Measurements from ENCODE around the gene GPRIN1. TPM values are rescaled to one million over a fixed set of nuclear protein-coding genes. Genes with fewer than 3 reads are reported as not detected.

The GPRIN1 gene
- under 1 TPM; 0.34 to 0.59 (median 0.36) TPM for polyA plus RNA-seq

GRCh38 chr5:176609724-176610434 is at the start of gene GPRIN1:
GPRIN1 (minus strand) TSS chr5:176610156; CDS start chr5:176599834, 10,322 bp downstream.
- H3K27ac ChIP-seq (ENCODE audit: low read depth, low read length), result no peak within 1 kb of the TSS
- 0 to 1% (median 0%) methylated on average over 63 to 101 of the region's 101 CpGs for WGBS, 3 donors

GRCh38 chr5:176659512-176659839 is 49.5 kb upstream of the GPRIN1 start:
- no peak overlapping the region for H3K27ac ChIP-seq (ENCODE audit: low read depth, low read length)
- WGBS, 3 donors, result 75 to 76% (median 75%) methylated on average over 6 to 7 of the region's 7 CpGs

GRCh38 chr5:176658817-176659511 is 49.0 kb upstream of the GPRIN1 start:
- H3K27ac ChIP-seq (ENCODE audit: low read depth, low read length), result no peak overlapping the region
- 32 to 70% (median 35%) methylated on average over 11 of the region's 11 CpGs for WGBS, 3 donors

GRCh38 chr5:176658007-176658599 is 48.1 kb upstream of the GPRIN1 start:
- WGBS, 3 donors, result 43 to 61% (median 50%) methylated on average over 12 to 14 of the region's 14 CpGs
- no peak overlapping the region for H3K27ac ChIP-seq (ENCODE audit: low read depth, low read length)

GRCh38 chr5:176656467-176656990 is 46.6 kb upstream of the GPRIN1 start:
- H3K27ac ChIP-seq (ENCODE audit: low read depth, low read length), result no peak overlapping the region
- WGBS, 3 donors, result 84 to 95% (median 90%) methylated on average over 12 to 13 of the region's 13 CpGs

GRCh38 chr5:176654856-176655255 is 44.9 kb upstream of the GPRIN1 start:
- H3K27ac ChIP-seq (ENCODE audit: low read depth, low read length), result no peak overlapping the region
- 94 to 97% (median 96%) methylated on average over 12 to 14 of the region's 14 CpGs for WGBS, 3 donors

- WGBS, 3 donors, result 82 to 88% (median 88%) methylated on average over 18 of the region's 18 CpGs
- no peak overlapping the region for H3K27ac ChIP-seq (ENCODE audit: low read depth, low read length)
Measured at GRCh38 chr5:176653401-176654385, 43.7 kb upstream of the GPRIN1 start.

- WGBS, 3 donors, result 74 to 78% (median 76%) methylated on average over 8 of the region's 8 CpGs
- no peak overlapping the region for H3K27ac ChIP-seq (ENCODE audit: low read depth, low read length)
Measured at GRCh38 chr5:176652136-176652535, 42.2 kb upstream of the GPRIN1 start.

GRCh38 chr5:176651472-176651980 is 41.6 kb upstream of the GPRIN1 start:
- 82 to 94% (median 90%) methylated on average over 17 of the region's 17 CpGs for WGBS, 3 donors

GRCh38 chr5:176650354-176650884 is 40.5 kb upstream of the GPRIN1 start:
- 77 to 83% (median 80%) methylated on average over 8 of the region's 8 CpGs for WGBS, 3 donors
- no peak overlapping the region for H3K27ac ChIP-seq (ENCODE audit: low read depth, low read length)

More at GRCh38 chr5:176651472-176651980, 41.6 kb upstream of the GPRIN1 start:
- H3K27ac ChIP-seq (ENCODE audit: low read depth, low read length), result no peak overlapping the region

- H3K27ac ChIP-seq (ENCODE audit: low read depth, low read length), result no peak overlapping the region
- WGBS, 3 donors, result 69 to 76% (median 71%) methylated on average over 15 of the region's 15 CpGs
Measured at GRCh38 chr5:176648474-176649194, 38.7 kb upstream of the GPRIN1 start.

- 2 to 15% (median 14%) methylated on average over 19 to 20 of the region's 20 CpGs for WGBS, 3 donors
- no peak overlapping the region for H3K27ac ChIP-seq (ENCODE audit: low read depth, low read length)
Measured at GRCh38 chr5:176647843-176648473, 38.0 kb upstream of the GPRIN1 start.

GRCh38 chr5:176647030-176647842 is 37.3 kb upstream of the GPRIN1 start, which contains the start of gene TSPAN17:
TSPAN17 (plus strand) TSS chr5:176647484; CDS start chr5:176647616, 132 bp downstream.
- 0% methylated on average over 61 to 62 of the region's 63 CpGs for WGBS, 3 donors
- no peak within 1 kb of the TSS for H3K27ac ChIP-seq (ENCODE audit: low read depth, low read length)

- WGBS, 3 donors, result 15 to 23% (median 22%) methylated on average over 11 of the region's 11 CpGs
- H3K27ac ChIP-seq (ENCODE audit: low read depth, low read length), result no peak overlapping the region
Measured at GRCh38 chr5:176646707-176647029, 36.7 kb upstream of the GPRIN1 start.

- no peak overlapping the region for H3K27ac ChIP-seq (ENCODE audit: low read depth, low read length)
- 94 to 98% (median 97%) methylated on average over 7 of the region's 7 CpGs for WGBS, 3 donors
Measured at GRCh38 chr5:176646049-176646706, 36.2 kb upstream of the GPRIN1 start.

Measured in adipose tissue (tissue), 3 donors.